Islet precursor cell (in vitro differentiated cells): ENCODE data around the gene HOXB8.

Source experiments
- DNase-seq: peaks from one replicate; pipeline ENCODE4 v3.0.0-alpha.2; 2018

The HOXB8 gene

GRCh38 chr17:48624544-48625494, 9.7 kb upstream of the HOXB8 start:
- peak; percentile 82 for DNase-seq

- no peak for DNase-seq
These were observed 9.0 kb upstream of the HOXB8 start for GRCh38 chr17:48624118-48624517.

- DNase-seq: no peak
These were observed 8.5 kb upstream of the HOXB8 start for GRCh38 chr17:48623583-48623982.

DNA sequence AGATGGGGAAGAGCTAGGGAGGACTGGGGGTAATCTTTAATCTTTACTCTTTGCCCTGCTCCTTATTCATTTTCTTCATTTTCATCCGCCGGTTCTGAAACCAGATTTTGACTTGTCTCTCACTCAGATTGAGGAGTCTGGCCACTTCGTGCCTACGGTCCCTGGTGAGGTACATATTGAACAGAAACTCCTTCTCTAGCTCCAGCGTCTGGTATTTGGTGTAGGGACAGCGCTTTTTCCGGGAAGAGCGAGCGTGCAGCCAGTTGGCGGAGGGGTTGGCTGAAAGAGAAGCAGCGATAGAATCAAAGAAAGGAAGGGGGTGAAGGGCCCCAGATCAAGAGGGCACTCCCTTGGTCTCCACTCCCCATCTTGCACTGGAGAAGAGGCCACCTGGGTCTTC, 7.8 kb upstream of the HOXB8 start:
- no peak for DNase-seq

DNA sequence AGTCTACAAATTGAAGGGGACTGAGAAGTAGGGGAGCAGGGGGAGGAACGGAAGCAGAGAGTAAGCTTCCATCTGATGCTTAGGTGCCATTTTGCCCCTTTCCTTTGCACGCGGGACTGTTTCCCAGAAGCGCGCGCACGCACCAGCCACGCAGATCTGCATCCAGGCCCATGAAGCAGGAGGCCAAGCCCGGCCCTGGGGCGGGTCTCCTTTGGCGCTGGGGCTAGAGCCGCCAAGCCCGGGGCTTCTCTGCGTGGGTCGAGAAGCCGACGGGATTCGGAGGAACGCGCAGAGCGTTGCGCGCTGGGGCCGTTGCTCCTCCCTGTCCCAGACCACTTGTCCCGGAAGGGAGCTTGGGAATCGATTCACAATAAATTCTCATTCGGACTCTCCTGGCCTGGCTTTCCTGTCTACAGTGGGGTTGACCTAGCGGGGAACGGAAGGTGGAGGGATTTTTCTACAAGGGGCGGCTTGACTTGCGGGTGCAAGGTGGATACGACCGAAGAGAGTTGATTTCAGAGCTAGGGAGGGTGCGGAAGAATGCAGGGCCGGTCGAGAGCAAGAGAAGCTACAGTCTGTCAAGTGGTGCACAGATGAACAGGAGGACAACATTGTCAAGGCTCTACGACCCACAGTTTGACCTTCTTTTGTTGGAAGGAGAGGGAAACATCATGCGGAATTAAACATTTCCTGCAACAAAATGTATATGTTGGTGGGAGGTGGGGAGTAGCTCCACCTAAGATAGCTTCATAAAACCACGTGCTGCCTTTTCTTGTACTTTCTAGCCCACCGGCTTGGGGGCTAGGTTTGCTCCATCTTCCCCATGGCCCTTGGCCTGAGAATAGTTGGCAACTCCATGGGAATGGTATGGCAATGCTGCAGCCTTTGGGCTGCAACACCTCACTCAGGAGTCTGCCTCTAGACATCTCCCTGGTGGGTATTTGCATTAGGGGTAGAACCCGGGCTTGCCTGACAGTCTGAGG, 6.6 kb upstream of the HOXB8 start:
- DNase-seq: peak; percentile 73

- no peak for DNase-seq
These were observed 5.5 kb upstream of the HOXB8 start for GRCh38 chr17:48620461-48621139.

GRCh38 chr17:48619826-48620449, 4.8 kb upstream of the HOXB8 start:
- DNase-seq: peak; percentile 75

DNA sequence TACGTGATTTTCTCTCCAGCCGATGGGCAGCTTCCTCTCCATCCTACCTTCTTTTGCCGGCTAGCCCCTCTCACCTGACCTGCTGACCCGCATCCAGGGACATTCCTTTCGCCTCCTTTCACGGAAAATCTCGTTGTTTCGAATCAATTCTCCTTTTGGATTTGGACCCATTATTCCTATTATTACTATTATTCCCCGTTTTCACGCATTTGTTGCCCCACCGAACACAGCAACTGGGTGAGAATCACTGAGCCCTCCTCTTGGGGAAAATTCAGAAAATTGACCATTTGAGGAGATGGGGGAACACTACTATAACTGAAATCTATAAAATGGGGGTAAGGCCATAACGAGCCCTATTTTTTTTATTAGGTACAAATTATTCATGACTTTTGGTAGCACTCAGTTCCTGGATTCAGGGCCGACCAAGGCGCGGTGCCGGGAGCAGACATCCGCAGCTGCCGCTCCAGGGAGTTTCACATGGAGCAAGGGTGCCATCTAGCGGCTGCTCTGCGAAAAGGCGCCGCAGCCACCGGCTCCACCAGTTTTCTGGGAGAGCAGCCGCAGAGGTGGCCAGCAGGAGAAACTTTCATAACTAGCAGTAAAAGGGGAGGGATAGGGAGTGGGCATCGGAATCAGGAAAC, 3.3 kb upstream of the HOXB8 start:
- peak; percentile 97 for DNase-seq

GRCh38 chr17:48617471-48618255, 2.6 kb upstream of the HOXB8 start:
- peak; percentile 72 for DNase-seq

GRCh38 chr17:48616717-48617470, 1.8 kb upstream of the HOXB8 start:
- no peak for DNase-seq

- DNase-seq: no peak
These were observed 1.0 kb upstream of the HOXB8 start for GRCh38 chr17:48615963-48616716.

GRCh38 chr17:48613862-48614694, 1.0 kb downstream of the HOXB8 start:
- peak; percentile 87 for DNase-seq

DNA sequence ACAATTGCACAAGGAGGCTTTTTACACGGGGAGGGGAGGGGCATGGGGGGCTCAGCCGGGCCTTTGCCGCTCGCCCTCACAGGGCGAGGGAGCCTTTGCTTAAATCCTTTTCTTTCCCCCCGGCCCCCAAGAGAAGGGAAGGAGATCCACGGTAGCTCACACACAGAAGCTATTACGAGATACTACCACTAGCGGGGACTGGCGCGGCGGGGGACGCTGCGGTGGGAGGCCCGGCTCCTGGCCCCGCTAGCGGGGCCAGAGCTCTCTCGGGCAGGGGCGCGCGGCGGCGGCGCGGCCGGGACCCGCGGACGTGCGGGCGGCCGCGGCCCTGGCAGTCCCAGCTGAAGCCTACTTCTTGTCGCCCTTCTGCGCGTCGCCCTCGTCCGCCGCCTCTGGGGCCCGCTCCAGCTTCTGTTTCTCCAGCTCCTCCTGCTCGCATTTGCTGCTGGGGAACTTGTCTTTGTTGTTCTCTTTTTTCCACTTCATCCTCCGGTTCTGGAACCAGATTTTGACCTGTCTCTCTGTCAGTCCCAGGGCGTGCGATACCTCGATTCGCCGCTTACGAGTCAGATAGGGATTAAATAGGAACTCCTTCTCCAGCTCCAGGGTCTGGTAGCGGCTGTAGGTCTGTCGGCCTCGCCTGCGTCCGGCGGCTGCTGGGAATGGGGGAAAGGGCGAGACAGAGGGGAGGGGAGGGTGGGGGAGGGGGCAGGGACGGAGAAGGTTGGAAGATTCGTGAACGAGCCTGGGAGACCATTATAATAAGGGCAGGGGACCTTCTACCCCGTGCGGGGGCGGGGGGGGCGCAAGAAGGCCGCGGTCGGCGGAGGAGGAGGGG, 2.0 kb downstream of the HOXB8 start:
- peak; percentile 85 for DNase-seq

GRCh38 chr17:48612456-48612853, 2.6 kb downstream of the HOXB8 start:
- no peak for DNase-seq

DNA sequence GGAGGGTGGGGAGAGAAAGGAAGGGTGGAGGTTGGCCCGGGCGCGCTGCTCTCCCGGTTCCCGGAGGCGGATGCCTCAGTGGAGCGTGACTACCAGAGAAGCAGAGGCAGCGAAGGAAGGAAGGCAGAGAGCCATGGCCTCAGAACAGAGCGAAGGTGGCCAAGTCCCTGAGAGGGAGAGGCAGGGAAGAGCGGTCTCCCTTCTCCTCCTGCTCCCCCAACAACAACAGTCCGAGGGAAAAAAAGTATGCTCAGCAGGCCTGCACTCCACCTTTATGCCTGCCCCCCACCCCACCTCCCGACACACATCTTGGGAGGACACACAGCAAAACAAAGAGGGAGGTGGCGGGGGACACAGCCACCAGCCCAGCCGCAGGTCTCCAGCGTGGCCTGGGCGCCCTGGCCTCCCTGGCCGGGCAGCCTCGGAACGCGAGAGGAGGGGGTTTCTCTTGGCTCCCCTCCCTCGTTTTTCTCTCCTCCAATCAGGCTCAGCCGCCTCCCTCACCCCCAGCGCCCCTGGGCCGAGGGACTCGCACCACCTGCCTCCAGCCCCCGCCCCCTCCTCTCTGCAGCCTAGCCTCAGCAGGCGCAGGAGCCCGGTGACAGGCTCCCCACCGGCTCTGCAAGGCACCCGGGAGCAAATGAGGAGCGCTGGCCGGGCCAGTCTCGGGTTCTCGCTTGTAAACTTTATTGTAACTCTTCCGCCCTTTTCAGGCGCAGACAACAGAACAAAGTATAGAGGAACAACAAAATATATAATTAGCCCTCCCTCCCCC, 3.2 kb downstream of the HOXB8 start:
- peak; percentile 96 for DNase-seq

- DNase-seq: peak; percentile 71
These were observed 3.9 kb downstream of the HOXB8 start for GRCh38 chr17:48611213-48611612.
